HG03159 (cell line): ENCODE data around the gene FAM171A1.
A peak's percentile ranks its signal among the peaks of the same experiment; 100 is the strongest.

Experiments
- ATAC-seq: cut with Tn5 transposase; IDR thresholded peaks from one replicate; pipeline ENCODE4 v1.9.1; 2021; ENCODE audit warnings: mild to moderate bottlenecking, moderate library complexity; ENCODE audit not compliant: unreplicated experiment

Gene FAM171A1

GRCh38 chr10:15374156-15374555 lies 3.1 kb upstream of the FAM171A1 start:
- no peak for ATAC-seq

DNA sequence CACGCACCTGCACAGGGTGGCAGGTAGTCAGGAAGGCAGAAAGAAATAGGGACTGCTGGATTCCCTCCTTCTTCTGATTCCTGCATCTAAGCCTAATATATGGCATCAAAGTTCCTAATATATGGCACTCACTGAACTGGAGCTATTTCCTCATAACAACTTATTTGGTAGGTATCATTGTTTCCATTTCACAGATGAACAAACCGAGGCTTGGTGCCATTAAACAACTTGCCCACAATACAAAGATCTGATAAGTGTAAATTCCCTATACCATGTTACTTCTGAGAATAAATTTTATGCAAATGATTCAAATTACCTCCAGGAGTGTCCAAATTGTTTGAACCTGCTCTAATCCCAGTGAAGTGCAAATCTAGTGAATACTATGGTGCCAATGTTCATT lies 2.1 kb upstream of the FAM171A1 start:
- no peak for ATAC-seq

DNA sequence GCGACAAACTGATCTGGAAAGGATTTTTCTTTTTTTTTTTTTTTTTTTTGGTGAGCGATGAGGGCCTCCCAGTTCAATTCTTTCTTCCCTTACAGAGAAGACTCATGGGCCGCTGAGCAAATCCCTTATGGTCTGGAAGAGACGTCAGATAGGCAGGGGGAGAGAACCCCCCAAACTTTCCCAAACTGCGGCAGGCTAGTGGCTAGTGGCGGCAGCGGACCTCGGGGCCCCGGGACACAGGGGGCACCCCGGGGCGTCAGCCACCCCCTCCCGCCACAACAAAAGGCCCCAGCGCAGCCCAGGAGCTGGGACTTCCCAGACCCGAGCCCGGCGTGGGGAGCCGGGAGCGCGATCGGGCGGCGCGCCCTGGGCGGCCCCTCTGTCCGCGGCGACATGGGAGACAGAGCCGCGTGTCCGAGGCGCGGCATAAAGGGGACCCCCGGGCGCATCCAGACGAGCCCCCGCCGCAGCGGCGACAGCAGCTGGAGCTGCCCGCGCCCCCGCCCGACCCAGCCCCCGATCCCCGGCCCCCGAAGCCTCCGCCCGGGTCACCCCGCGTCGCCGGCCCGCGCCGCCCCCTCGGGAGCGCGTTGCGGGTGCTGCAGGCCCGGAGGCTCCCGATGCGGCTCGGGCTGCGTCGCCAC lies 755 bp downstream of the FAM171A1 start:
- ATAC-seq, result peak; percentile 22

- ATAC-seq, result no peak
Observed at GRCh38 chr10:15369256-15370211, 1.6 kb downstream of the FAM171A1 start.

- no peak for ATAC-seq
Observed at GRCh38 chr10:15368101-15368855, 2.8 kb downstream of the FAM171A1 start.

DNA sequence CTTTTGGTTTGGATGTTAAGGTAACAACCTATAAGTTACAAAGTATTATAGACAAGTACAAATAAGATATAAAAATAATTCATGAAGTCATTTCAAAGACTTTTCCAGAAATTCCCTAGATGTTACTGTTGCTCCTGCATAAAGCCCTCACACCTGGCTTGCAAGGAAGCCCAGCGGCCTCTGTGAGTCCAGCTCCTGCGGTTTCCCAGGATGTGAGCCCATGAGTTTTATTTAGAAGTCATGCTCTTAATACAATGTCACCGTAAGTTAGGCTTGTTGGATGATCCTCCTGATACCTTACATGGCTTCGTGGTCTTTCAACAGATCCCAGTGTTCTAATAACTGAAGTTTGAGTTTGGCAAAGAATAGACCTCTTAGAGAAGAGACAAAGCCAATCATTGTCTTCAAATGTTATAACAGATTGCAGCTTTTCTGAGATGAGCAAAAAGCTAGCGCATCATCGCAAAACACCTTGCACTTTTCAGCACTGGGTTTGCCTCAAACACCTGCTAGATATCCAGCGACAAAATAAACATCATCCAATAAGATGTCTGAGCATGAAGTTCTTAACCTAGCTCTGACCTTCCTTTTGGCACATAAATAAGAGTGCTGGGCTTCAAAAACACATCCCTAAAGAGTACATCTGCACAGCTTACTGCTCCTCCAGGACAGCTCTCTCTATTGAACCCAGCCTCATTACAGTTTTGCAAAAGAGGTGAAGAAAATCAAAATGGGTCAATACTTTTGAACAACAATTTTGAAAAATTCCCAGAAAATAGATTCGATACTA lies 3.6 kb downstream of the FAM171A1 start:
- no peak for ATAC-seq

- ATAC-seq, result no peak
Observed at GRCh38 chr10:15365692-15366091, 5.4 kb downstream of the FAM171A1 start.

DNA sequence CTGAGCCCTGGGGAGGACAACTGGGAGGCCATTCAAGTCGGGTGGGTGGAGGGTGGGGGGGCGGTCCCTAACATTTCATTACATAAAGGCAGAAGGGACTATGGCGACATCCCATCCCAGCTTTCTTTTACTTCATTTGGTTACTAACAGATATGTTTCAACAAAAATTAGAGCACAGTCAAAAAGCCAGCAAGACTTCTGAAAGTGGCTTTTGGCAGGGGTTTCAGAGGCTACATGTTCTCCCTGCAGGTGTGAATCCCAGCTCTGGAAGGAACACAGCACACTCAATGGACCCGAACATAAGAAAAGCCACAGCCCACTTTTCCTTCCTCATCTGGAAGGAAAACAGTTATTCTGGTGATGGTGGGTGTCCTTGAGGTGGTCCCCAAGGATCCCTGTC lies 7.1 kb downstream of the FAM171A1 start:
- ATAC-seq, result no peak

- ATAC-seq, result no peak
Observed at GRCh38 chr10:15363031-15363430, 8.1 kb downstream of the FAM171A1 start.

GRCh38 chr10:15361131-15361530 lies 10.0 kb downstream of the FAM171A1 start:
- no peak for ATAC-seq

GRCh38 chr10:15360566-15360965 lies 10.5 kb downstream of the FAM171A1 start:
- no peak for ATAC-seq

- no peak for ATAC-seq
Observed at GRCh38 chr10:15353471-15354017, 17.5 kb downstream of the FAM171A1 start.

GRCh38 chr10:15352836-15353235 lies 18.3 kb downstream of the FAM171A1 start:
- no peak for ATAC-seq

GRCh38 chr10:15352201-15352600 lies 18.9 kb downstream of the FAM171A1 start:
- ATAC-seq, result no peak

- no peak for ATAC-seq
Observed at GRCh38 chr10:15351099-15351820, 19.8 kb downstream of the FAM171A1 start.

DNA sequence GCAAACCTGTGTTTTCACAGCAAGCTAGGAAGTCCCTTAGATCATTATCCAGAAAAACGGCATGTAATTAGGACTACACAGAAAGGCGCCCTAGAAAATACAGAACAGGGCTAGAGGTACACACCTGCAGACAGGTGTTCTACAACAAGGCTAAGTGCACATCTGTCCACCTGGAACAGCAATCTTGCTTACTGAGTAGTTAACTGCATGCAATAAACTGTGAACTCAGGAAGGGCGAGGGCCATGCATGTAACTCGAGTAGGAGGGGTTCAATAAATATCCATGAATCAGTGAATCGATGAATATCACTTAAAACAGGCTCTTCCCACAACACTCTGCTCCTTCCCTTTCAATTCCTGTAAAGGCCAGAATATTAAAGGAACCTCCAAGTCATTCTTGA lies 22.0 kb downstream of the FAM171A1 start:
- ATAC-seq, result no peak

DNA sequence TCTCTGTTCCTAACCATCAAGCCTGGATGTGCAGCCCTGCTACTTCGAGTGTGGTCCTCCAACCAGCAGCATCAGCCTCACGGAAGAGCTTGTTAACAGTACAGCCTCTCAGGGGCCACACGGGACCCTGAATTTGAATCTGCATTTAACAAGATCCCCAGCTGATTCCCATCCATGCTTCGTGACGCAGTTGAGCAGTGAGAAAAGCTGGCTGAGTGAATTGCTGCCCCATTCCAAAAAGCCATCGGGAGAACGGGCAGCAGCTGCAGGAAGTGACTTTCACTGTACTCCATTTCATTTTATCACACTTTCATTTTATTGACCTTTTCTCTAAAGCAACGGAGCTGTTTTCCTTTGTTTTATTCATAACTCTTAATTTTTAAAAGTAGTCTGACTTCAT lies 22.5 kb downstream of the FAM171A1 start:
- ATAC-seq, result no peak

GRCh38 chr10:15347150-15347549 lies 23.9 kb downstream of the FAM171A1 start:
- ATAC-seq, result no peak

DNA sequence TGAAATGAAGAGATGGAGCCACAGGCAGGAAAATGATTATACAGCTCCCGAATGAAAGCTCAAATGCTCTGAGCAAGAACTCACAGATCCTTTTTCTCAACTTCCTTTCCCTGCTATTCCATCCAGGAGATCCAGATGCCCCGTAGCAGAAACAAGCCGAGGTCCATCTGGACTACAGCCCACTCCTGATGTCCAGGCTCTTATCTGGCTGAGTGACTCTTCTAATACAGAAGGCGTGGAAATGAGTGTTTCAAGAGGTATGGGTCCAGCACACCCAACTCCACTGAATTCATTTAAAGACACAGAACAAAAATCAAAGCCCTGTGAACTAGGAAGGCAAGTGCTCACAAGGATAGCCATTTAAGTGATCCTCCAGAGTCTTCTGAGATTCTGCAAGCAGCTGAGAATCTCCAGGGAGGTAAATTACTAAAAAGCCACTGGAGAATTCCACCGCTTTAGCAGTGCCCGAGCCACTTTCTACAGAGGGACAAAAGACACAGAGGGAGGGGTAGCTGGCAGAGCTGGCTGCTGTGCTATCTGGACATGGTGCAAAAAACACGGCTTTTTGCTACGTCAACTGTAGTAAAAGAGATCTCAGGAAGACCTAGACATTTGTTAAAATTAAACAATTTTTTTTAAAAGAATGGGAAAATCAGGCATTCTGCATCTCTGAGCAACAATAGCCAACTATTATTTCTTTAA lies 24.5 kb downstream of the FAM171A1 start:
- ATAC-seq, result no peak
